DMS79 (cell line): ENCODE measurements around the gene KASH5.
"Not testable (repeated sequence)": the region's sequence is repeated elsewhere in the genome, so short reads cannot be mapped to it uniquely, and the experiment has no call there.

Experiments
- DNase-seq: peaks from one replicate; lab custom pipeline; 2025; lab: John Stamatoyannopoulos, UW

KASH5 gene

DNA sequence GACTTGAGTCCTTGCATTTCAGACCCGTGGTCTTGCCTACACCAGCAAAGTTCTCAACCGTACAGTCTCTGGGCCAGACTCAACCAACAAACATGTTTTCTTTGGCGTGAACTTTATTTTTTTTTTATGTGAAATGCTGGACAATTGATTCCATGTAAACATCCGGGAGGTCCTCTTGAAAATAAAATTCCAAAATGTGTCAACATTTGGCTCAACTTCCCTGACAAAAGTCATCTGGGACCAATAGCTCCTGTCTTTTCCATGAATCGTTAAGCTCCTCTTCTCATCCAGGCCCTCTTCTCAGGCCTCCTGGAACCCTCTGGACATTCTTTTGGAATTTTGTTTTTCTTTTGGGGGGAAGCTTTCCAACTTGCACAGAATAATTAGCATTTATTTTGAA, 67.7 kb downstream of the KASH5 start:
- DNase-seq: no peak

DNA sequence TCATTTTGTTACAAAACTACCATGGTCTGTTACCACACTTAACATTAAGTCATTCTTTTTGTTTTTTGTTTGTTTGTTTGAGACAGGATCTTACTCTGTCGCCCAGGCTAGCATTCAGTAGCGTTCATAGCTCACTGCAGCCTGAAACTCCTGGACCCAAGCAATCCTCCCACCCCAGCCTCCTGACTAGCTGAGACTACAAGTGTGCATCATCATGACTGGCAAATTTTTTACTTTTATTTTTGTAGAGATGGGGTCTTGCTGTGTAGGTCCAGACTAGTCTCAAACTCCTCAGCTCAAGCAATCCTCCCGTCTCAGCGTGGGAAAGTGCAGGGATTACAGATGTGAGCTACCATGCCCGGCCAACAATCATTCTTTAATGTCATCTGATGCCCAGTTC, 68.3 kb downstream of the KASH5 start:
- no peak for DNase-seq

DNA sequence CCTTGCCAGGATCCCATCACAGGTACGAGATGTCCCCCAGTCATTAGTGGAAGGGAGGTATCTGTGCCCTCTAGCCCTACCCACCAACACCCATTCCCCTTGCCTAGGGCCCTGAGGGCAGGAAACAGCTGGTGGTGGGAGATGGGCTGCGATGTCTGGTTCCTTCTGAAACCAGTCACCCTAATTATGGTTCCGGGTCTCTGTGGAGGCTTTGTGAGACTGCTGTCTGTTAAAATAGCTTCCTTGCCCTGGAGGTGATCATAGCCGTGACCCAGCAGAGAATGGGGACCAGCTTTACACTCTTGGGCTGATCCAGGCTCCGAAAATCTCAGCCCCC, 70.5 kb downstream of the KASH5 start:
- no peak for DNase-seq

DNA sequence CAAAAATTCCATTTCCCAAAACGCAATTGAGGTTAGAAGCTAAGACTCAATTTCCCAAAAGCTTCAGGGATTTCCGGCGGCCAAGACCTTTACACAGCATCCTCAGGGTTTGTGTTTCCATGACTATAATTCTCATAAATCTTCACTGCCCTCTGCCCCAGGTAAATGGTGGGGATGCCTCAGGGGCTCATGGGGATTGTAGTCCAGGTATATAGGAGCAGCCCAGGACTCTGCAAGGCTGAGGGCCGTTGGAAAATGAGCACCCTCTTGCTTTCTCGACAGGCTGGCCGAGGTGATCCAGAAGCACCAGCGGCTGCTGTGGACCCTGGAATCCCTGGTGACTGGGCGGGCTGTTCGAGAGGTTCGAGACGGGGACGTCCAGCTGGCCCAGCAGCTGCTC, 71.3 kb downstream of the KASH5 start:
- no peak for DNase-seq

DNA sequence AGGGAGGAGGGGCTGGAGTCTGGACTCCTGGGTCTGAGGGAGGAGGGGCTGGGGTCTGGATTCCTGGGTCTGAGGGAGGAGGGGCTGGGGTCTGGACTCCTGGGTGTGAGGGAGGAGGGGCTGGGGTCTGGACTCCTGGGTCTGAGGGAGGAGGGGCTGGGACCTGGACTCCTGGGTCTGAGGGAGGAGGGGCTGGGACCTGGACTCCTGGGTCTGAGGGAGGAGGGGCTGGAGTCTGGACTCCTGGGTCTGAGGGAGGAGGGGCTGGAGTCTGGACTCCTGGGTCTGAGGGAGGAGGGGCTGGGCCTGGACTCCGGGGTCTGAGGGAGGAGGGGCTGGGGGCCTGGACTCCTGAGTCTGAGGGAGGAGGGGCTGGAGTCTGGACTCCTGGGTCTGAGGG, 73.1 kb downstream of the KASH5 start:
- not testable (repeated sequence) for DNase-seq

DNA sequence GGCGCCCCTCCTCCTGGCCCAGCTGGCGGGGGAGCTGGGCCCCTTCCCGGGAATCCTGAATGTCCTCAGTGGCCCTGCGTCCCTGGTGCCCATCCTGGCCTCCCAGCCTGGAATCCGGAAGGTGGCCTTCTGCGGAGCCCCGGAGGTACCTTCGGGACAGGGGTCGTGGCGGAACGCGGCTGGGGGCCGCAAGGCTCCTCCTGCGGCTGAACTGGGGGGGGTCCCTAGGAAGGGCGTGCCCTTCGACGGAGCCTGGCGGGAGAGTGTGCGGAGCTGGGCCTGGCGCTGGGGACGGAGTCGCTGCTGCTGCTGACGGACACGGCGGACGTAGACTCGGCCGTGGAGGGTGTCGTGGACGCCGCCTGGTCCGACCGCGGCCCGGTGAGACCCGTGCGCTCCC, 73.6 kb downstream of the KASH5 start:
- no peak for DNase-seq

GRCh38 chr19:49462492-49462891, 74.4 kb downstream of the KASH5 start:
- DNase-seq: no peak

DNA sequence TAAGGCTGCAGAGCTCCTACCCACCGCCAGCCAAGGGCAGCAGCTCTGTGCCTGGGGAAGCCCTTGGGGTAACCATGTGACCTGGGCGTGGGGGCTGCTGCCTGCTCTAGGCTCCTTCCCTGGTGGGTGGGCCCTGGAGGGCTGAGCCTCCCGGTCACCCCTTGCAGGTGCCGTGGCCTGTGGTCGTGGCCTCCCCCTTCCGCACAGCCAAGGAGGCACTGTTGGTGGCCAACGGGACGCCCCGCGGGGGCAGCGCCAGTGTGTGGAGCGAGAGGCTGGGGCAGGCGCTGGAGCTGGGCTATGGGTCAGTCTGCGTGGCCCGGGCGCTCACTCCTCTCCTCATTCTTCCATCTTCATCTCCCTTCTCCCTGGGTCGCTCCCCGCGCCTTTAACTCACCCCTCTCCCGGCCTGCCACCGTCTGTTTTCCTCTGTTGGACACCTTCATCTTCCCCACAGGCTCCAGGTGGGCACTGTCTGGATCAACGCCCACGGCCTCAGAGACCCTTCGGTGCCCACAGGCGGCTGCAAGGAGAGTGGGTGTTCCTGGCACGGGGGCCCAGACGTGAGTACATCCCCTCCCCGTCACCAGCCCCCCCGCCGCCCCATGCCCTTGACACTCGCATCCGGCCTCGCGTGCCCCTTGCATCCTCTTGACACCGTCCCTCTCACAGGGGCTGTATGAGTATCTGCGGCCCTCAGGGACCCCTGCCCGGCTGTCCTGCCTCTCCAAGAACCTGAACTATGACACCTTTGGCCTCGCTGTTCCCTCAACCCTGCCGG, 76.1 kb downstream of the KASH5 start:
- DNase-seq: no peak

GRCh38 chr19:49465371-49465770, 77.3 kb downstream of the KASH5 start:
- no peak for DNase-seq
